ENCODE results near the gene ARMC3.
"Not testable (repeated sequence)": the region's sequence is repeated elsewhere in the genome, so short reads cannot be mapped to it uniquely, and the experiment has no call there.

The ARMC3 gene

GRCh38 chr10:22899775-22900174 is 28.1 kb upstream of the ARMC3 start:
- no peak overlapping the region for H3K4me3 ChIP-seq
- no peak for DNase-seq (ENCODE audit: low read depth, low spot score)
- no peak overlapping the region for H3K9ac ChIP-seq (ENCODE audit: insufficient read length)
- no peaks in the 10 kb centered on the region for H3K9me3 ChIP-seq (ENCODE audit: low read depth, low read length)
- no peak for TF ChIP-seq EZH2 (IDR thresholded peaks at IDR 0.05)
- no peak for TF ChIP-seq FOXP2 (optimal IDR thresholded peaks at IDR 0.05; ENCODE audit: control extremely low read depth, extremely low read length, insufficient read depth)
- TF ChIP-seq POLR2AphosphoS5 (IDR thresholded peaks at IDR 0.05; ENCODE audit: borderline replicate concordance, low read depth, low read length) = no peak
- no peak overlapping the region for H3K27ac ChIP-seq
- H3K36me3 ChIP-seq (ENCODE audit: insufficient read depth, low read length) = no peaks in the 10 kb centered on the region

DNA sequence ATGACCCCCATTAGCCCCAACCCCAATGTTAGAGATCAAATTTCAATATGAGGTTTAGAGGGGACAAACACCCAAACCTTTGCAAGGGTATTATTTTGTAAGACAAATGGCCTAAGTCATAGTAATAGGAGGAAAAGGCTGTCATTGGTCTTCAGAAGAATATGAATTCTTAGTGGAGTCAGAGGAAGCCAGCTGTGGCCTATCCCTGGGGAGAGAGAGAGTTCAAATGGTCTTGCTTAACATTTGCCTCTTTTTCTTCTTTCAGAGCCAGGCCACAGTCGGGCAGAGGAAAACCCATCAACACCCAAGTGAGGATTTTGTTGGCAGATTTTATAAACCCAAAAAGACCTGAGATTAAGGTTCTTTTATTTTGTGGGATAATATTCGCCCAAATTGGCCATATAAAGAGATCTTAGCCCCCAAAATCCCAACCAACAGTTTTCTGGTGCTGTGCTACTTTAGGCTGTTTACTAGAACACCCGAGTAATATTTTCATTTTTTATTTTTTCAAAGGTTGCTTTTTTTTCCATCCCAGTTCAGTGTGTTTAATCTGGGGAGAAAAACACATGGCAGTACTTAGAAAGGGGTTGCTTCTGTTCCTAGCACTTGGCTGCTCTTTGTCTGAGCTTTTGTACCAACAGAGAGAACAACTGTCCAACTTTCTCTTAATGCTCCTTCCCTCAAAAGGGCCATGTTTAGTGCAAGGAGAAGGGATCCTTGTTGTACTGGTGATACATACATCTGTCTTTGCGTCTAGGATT is 26.8 kb upstream of the ARMC3 start:
- Histone ChIP-seq H3K36me3 (ENCODE audit: insufficient read depth, low read length) (no peaks in the 10 kb centered on the region), H3K27ac (no peak overlapping the region), H3K4me3 (no peak overlapping the region), H3K9me3 (ENCODE audit: low read depth, low read length) (no peaks in the 10 kb centered on the region), H3K9ac (ENCODE audit: insufficient read length) (no peak overlapping the region)
- no peak for TF ChIP-seq POLR2AphosphoS5 (IDR thresholded peaks at IDR 0.05; ENCODE audit: borderline replicate concordance, low read depth, low read length)
- TF ChIP-seq EZH2 (IDR thresholded peaks at IDR 0.05) = no peak
- no peak for TF ChIP-seq FOXP2 (optimal IDR thresholded peaks at IDR 0.05; ENCODE audit: control extremely low read depth, extremely low read length, insufficient read depth)
- no peak for DNase-seq (ENCODE audit: low read depth, low spot score)

DNA sequence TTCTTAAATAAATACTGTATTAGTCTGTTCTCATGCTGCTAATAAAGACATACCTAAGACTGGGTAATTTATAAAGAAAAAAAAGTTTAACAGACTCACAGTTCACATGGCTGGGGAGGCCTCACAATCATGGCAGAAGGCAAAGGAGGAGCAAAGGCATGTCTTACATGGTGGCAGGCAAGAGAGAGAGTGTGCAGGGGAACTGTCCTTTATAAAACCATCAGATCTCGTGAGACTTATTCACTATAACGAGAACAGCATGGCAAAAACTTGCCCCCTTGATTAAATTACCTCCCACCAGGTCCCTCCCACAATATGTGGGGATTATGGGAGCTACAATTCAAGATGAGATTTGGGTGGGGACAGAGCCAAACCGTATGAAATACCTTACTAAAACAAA is 25.7 kb upstream of the ARMC3 start:
- H3K9ac ChIP-seq (ENCODE audit: insufficient read length); H3K9me3 ChIP-seq (ENCODE audit: low read depth, low read length); H3K36me3 ChIP-seq (ENCODE audit: insufficient read depth, low read length); H3K4me3 ChIP-seq; DNase-seq (ENCODE audit: low read depth, low spot score); H3K27ac ChIP-seq: not testable (repeated sequence)

GRCh38 chr10:22903694-22904093 is 24.2 kb upstream of the ARMC3 start:
- no peak for DNase-seq (ENCODE audit: low read depth, low spot score)
- Histone ChIP-seq H3K9me3 (ENCODE audit: low read depth, low read length) (no peaks in the 10 kb centered on the region), H3K27ac (no peak overlapping the region), H3K9ac (ENCODE audit: insufficient read length) (no peak overlapping the region), H3K36me3 (ENCODE audit: insufficient read depth, low read length) (no peaks in the 10 kb centered on the region), H3K4me3 (no peak overlapping the region)
- TF ChIP-seq EZH2 (IDR thresholded peaks at IDR 0.05) (no peak), FOXP2 (optimal IDR thresholded peaks at IDR 0.05; ENCODE audit: control extremely low read depth, extremely low read length, insufficient read depth) (no peak), POLR2AphosphoS5 (IDR thresholded peaks at IDR 0.05; ENCODE audit: borderline replicate concordance, low read depth, low read length) (no peak)

DNA sequence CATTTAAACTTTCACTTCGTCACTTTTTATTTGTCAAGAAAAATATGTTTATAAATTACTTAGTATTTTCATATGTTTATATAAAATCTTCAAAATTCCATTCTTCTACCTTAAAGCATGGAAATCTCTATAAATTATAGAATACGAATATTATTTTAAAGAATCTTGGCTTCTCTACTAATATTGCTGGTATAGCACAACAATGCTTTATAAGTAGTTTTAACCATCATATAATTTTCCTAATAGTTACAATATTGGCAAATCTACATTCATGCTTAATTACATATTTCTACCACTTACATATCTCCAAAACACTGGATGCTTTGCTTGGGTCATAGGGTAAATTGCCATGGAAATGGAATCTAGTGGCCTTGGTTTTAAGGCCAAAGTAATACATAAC is 21.1 kb upstream of the ARMC3 start:
- TF ChIP-seq FOXP2 (optimal IDR thresholded peaks at IDR 0.05; ENCODE audit: control extremely low read depth, extremely low read length, insufficient read depth) = no peak
- no peak for TF ChIP-seq POLR2AphosphoS5 (IDR thresholded peaks at IDR 0.05; ENCODE audit: borderline replicate concordance, low read depth, low read length)
- no peak overlapping the region for H3K27ac ChIP-seq
- no peak overlapping the region for H3K4me3 ChIP-seq
- H3K36me3 ChIP-seq (ENCODE audit: insufficient read depth, low read length) = no peaks in the 10 kb centered on the region
- H3K9ac ChIP-seq (ENCODE audit: insufficient read length) = no peak overlapping the region
- no peak for DNase-seq (ENCODE audit: low read depth, low spot score)
- H3K9me3 ChIP-seq (ENCODE audit: low read depth, low read length) = no peaks in the 10 kb centered on the region

- H3K9me3 ChIP-seq (ENCODE audit: low read depth, low read length) = no peaks in the 10 kb centered on the region
- no peaks in the 10 kb centered on the region for H3K36me3 ChIP-seq (ENCODE audit: insufficient read depth, low read length)
- no peak overlapping the region for H3K27ac ChIP-seq
- no peak overlapping the region for H3K9ac ChIP-seq (ENCODE audit: insufficient read length)
- DNase-seq (ENCODE audit: low read depth, low spot score) = no peak
- no peak for TF ChIP-seq EZH2 (IDR thresholded peaks at IDR 0.05)
- TF ChIP-seq POLR2AphosphoS5 (IDR thresholded peaks at IDR 0.05; ENCODE audit: borderline replicate concordance, low read depth, low read length) = no peak
- TF ChIP-seq FOXP2 (optimal IDR thresholded peaks at IDR 0.05; ENCODE audit: control extremely low read depth, extremely low read length, insufficient read depth) = no peak
- H3K4me3 ChIP-seq = no peak overlapping the region
These were observed 19.0 kb upstream of the ARMC3 start for GRCh38 chr10:22908837-22909236.

GRCh38 chr10:22909673-22910072 is 18.2 kb upstream of the ARMC3 start:
- H3K4me3 ChIP-seq; DNase-seq (ENCODE audit: low read depth, low spot score); H3K9ac ChIP-seq (ENCODE audit: insufficient read length); H3K27ac ChIP-seq; H3K9me3 ChIP-seq (ENCODE audit: low read depth, low read length); H3K36me3 ChIP-seq (ENCODE audit: insufficient read depth, low read length): not testable (repeated sequence)

GRCh38 chr10:22911067-22911466 is 16.8 kb upstream of the ARMC3 start:
- Histone ChIP-seq H3K4me3 (no peak overlapping the region), H3K36me3 (ENCODE audit: insufficient read depth, low read length) (no peaks in the 10 kb centered on the region), H3K9ac (ENCODE audit: insufficient read length) (no peak overlapping the region), H3K27ac (no peak overlapping the region), H3K9me3 (ENCODE audit: low read depth, low read length) (no peaks in the 10 kb centered on the region)
- no peak for DNase-seq (ENCODE audit: low read depth, low spot score)
- TF ChIP-seq FOXP2 (optimal IDR thresholded peaks at IDR 0.05; ENCODE audit: control extremely low read depth, extremely low read length, insufficient read depth) = no peak
- no peak for TF ChIP-seq POLR2AphosphoS5 (IDR thresholded peaks at IDR 0.05; ENCODE audit: borderline replicate concordance, low read depth, low read length)
- TF ChIP-seq EZH2 (IDR thresholded peaks at IDR 0.05) = no peak
